HCT116 (cell line): ENCODE data around the gene DDR2.

Source experiments
- CTCF ChIP-seq, 3 experiments: fragments of 200-600 bp in 1 of 3; sonication (generic) in 1 of 3; IDR thresholded peaks in 2 of 3; conservative IDR thresholded peaks in 1 of 3; 2 replicates each; pipeline ENCODE4 v1.5.1; 2012 to 2017; ENCODE audit warnings: low read depth in 2 of 3, low read length in 2 of 3, antibody characterized with exemption in 1 of 3, borderline replicate concordance in 1 of 3, control low read depth in 1 of 3, mild to moderate bottlenecking in 1 of 3, mixed read lengths in 1 of 3, mixed run types in 1 of 3, moderate library complexity in 1 of 3; ENCODE audit not compliant: insufficient read depth in 1 of 3
- EGR1 ChIP-seq: IDR thresholded peaks from 2 replicates; pipeline ENCODE4 v1.6.1; 2012; ENCODE audit warnings: low read depth
- JUND ChIP-seq: IDR thresholded peaks from 2 replicates; pipeline ENCODE4 v1.6.1; 2012
- MAX ChIP-seq: IDR thresholded peaks from 2 replicates; pipeline ENCODE4 v1.6.1; 2012
- POLR2A ChIP-seq: IDR thresholded peaks from 2 replicates; pipeline ENCODE4 v1.7.0; 2011; ENCODE audit warnings: borderline replicate concordance; ENCODE audit not compliant: insufficient read depth, insufficient read length; ENCODE audit errors: extremely low read depth
- POLR2AphosphoS5 ChIP-seq: IDR thresholded peaks from 2 replicates; pipeline ENCODE4 v1.6.1; 2011; ENCODE audit warnings: mild to moderate bottlenecking, low read depth, low read length, moderate library complexity
- YY1 ChIP-seq: IDR thresholded peaks from 2 replicates; pipeline ENCODE4 v1.6.1; 2011; ENCODE audit warnings: low read length, low read depth, moderate library complexity, mild to moderate bottlenecking; ENCODE audit not compliant: insufficient replicate concordance; ENCODE audit errors: extremely low read depth

GRCh38 chr1:162663589-162664106, 31.4 kb downstream of the DDR2 start:
- TF ChIP-seq POLR2AphosphoS5: no peak
- no peak for TF ChIP-seq YY1
- TF ChIP-seq JUND: no peak
- TF ChIP-seq POLR2A: no peak
- no peak for TF ChIP-seq MAX
- no peak for TF ChIP-seq CTCF (IDR thresholded peaks at IDR 0.05 in 2 of 3, conservative IDR thresholded peaks at IDR 0.05 in 1 of 3; ENCODE audit: borderline replicate concordance in 1 of 3, insufficient read depth in 1 of 3, low read depth in 2 of 3, low read length in 2 of 3)
- no peak for TF ChIP-seq EGR1
